ENCODE measurements around the gene ZNF276. TPM values are rescaled to one million over a fixed set of nuclear protein-coding genes. Genes with fewer than 3 reads are reported as not detected.
"Not testable (repeated sequence)": the region's sequence is repeated elsewhere in the genome, so short reads cannot be mapped to it uniquely, and the experiment has no call there.

Gene ZNF276
- total RNA-seq (2022) (32.7 and 33.6 TPM in 2 replicates), Bru-seq, nascent RNA (percentile 71 among the genes with signal in this experiment), BruChase-seq, experiment 1, labeled RNA remaining after a 6-hour chase (percentile 81 among the genes with signal in this experiment), BruChase-seq, experiment 2, labeled RNA remaining after a 2-hour chase (percentile 80 among the genes with signal in this experiment)
- long read RNA-seq, full-length matches to known transcripts, result 4 of 34 reads
- long read RNA-seq, partial matches to known transcripts, result 7 of 34 reads
- long read RNA-seq, other reads (novel, unspliced or antisense), result 23 of 34 reads

GRCh38 chr16:89720813-89721545 is at the start of gene ZNF276, which contains the start of gene VPS9D1:
Gene ZNF276 (plus strand): TSS chr16:89721537. CDS start chr16:89721641, 104 bp downstream.
Gene VPS9D1 (minus strand): TSS chr16:89720898. CDS start chr16:89720861, 37 bp downstream.
- Mint-ChIP-seq H3K36me3 (ENCODE audit: insufficient read depth, unreplicated experiment) (peaks cover 65% of the 10 kb centered on the region), H3K27ac (ENCODE audit: low read depth, unreplicated experiment) (peak within 1 kb of the TSS; percentile 71), H3K27me3 (ENCODE audit: insufficient read depth, unreplicated experiment) (no peaks in the 10 kb centered on the region), H3K4me3 (ENCODE audit: unreplicated experiment) (peak within 1 kb of the TSS; percentile 82), H3K9me3 (ENCODE audit: unreplicated experiment) (no peaks in the 10 kb centered on the region), H3K4me1 (ENCODE audit: insufficient read depth, unreplicated experiment) (peaks cover 25% of the 10 kb centered on the region)
- CTCF ChIA-PET, result interaction anchor here (0.6 to 1.0 kb wide), 2 partner anchors 21 to 139 kb away, joined by 3 to 4 read pairs; no protein-coding TSS in a partner anchor
- TF ChIP-seq CTCF (IDR thresholded peaks at IDR 0.05; ENCODE audit: unreplicated experiment), result no peak
- DNase-seq (ENCODE audit: unreplicated experiment), result peak; percentile 83
- BruUV-seq (replicated peaks), result no TSS peak
- POLR2A ChIA-PET, result interaction anchor here (0.7 to 4.5 kb wide), 11 partner anchors 9 to 1053 kb away, joined by 3 to 46 read pairs (median 4); partner anchors contain the start of genes CDK10, SPATA2L and TCF25
- intact Hi-C loops (cut with micrococcal nuclease), result loop anchor here (1.0 kb wide), 1 partner anchor 21 kb away; no protein-coding TSS in a partner anchor

GRCh38 chr16:89671565-89671964 is 49.8 kb upstream of the ZNF276 start:
- intact Hi-C loops (cut with micrococcal nuclease); DNase-seq (ENCODE audit: unreplicated experiment); H3K27me3 Mint-ChIP-seq (ENCODE audit: insufficient read depth, unreplicated experiment); H3K4me1 Mint-ChIP-seq (ENCODE audit: insufficient read depth, unreplicated experiment); H3K9me3 Mint-ChIP-seq (ENCODE audit: unreplicated experiment); H3K36me3 Mint-ChIP-seq (ENCODE audit: insufficient read depth, unreplicated experiment); H3K4me3 Mint-ChIP-seq (ENCODE audit: unreplicated experiment); H3K27ac Mint-ChIP-seq (ENCODE audit: low read depth, unreplicated experiment); BruUV-seq (replicated peaks): not testable (repeated sequence)
- ChIA-PET POLR2A (interaction anchor here (0.6 to 2.8 kb wide), 4 partner anchors 10 to 109 kb away, joined by 3 to 21 read pairs (median 8); partner anchors contain the start of genes CDK10, CHMP1A and SPATA33), CTCF (interaction anchor here (0.6 kb wide), 4 partner anchors 21 to 193 kb away, joined by 3 read pairs; no protein-coding TSS in a partner anchor)

- Mint-ChIP-seq H3K36me3 (ENCODE audit: insufficient read depth, unreplicated experiment) (no peaks in the 10 kb centered on the region), H3K4me3 (ENCODE audit: unreplicated experiment) (no peak overlapping the region), H3K27me3 (ENCODE audit: insufficient read depth, unreplicated experiment) (no peaks in the 10 kb centered on the region), H3K9me3 (ENCODE audit: unreplicated experiment) (no peaks in the 10 kb centered on the region), H3K27ac (ENCODE audit: low read depth, unreplicated experiment) (no peak overlapping the region), H3K4me1 (ENCODE audit: insufficient read depth, unreplicated experiment) (no peaks in the 10 kb centered on the region)
- no peak for TF ChIP-seq CTCF (IDR thresholded peaks at IDR 0.05; ENCODE audit: unreplicated experiment)
- ChIA-PET POLR2A (interaction anchor here (2.8 kb wide), 1 partner anchor 14 kb away, joined by 12 read pairs; the partner anchor contains the start of gene CDK10), CTCF (interaction anchor here (2.4 kb wide), 1 partner anchor 27 kb away, joined by 5 read pairs; no protein-coding TSS in a partner anchor)
- no TSS peak for BruUV-seq (replicated peaks)
- DNase-seq (ENCODE audit: unreplicated experiment), result no peak
- intact Hi-C loops (cut with micrococcal nuclease), result no loop called here
Measured at GRCh38 chr16:89672177-89672941, 49.0 kb upstream of the ZNF276 start.

GRCh38 chr16:89678258-89678657 is 43.1 kb upstream of the ZNF276 start:
- Mint-ChIP-seq H3K4me3 (ENCODE audit: unreplicated experiment) (no peak overlapping the region), H3K27me3 (ENCODE audit: insufficient read depth, unreplicated experiment) (no peaks in the 10 kb centered on the region), H3K36me3 (ENCODE audit: insufficient read depth, unreplicated experiment) (no peaks in the 10 kb centered on the region), H3K27ac (ENCODE audit: low read depth, unreplicated experiment) (no peak overlapping the region), H3K4me1 (ENCODE audit: insufficient read depth, unreplicated experiment) (no peaks in the 10 kb centered on the region), H3K9me3 (ENCODE audit: unreplicated experiment) (no peaks in the 10 kb centered on the region)
- BruUV-seq (replicated peaks), result no TSS peak
- intact Hi-C loops (cut with micrococcal nuclease), result no loop called here
- ChIA-PET POLR2A (interaction anchor here (2.2 kb wide), 1 partner anchor 8 kb away, joined by 6 read pairs; the partner anchor contains the start of gene CDK10), CTCF (interaction anchor here (0.6 to 0.9 kb wide), 6 partner anchors 10 to 484 kb away, joined by 3 to 4 read pairs (median 3); no protein-coding TSS in a partner anchor)
- TF ChIP-seq CTCF (IDR thresholded peaks at IDR 0.05; ENCODE audit: unreplicated experiment), result no peak
- no peak for DNase-seq (ENCODE audit: unreplicated experiment)

All from MCF 10A (cell line).